Lung (tissue), 12 donors: ENCODE results near the gene OXNAD1. TPM values are rescaled to one million over a fixed set of nuclear protein-coding genes. Genes with fewer than 3 reads are reported as not detected.

Experiments
- ATAC-seq: fragments of 200-7000 bp; cut with Tn5 transposase; one replicate; pipeline ENCODE4 v1.9.1; 2020; ENCODE audit warnings: moderate number of reproducible peaks; ENCODE audit not compliant: insufficient read depth, low FRiP score
- DNase-seq, 3 donors: peaks; one replicate each; pipeline ENCODE4 v3.0.0-alpha.2; 2013 to 2017
- H3K27ac ChIP-seq, 2 donors: one replicate each; pipeline ENCODE4 v1.5.1; 2013; ENCODE audit warnings: mild to moderate bottlenecking in 2 of 2, moderate library complexity in 2 of 2, control low read depth in 1 of 2, inconsistent platforms in 1 of 2, low read depth in 1 of 2, low read length in 1 of 2
- H3K27me3 ChIP-seq, 3 donors: one replicate each; pipeline ENCODE4 v1.5.1; 2013; ENCODE audit warnings: low read length in 2 of 3; ENCODE audit not compliant: control insufficient read depth in 3 of 3, insufficient read depth in 3 of 3
- H3K36me3 ChIP-seq, 4 donors: one replicate each; pipeline ENCODE4 v1.5.1; 2013; ENCODE audit warnings: low read length in 4 of 4, mild to moderate bottlenecking in 1 of 4, moderate library complexity in 1 of 4; ENCODE audit not compliant: control insufficient read depth in 4 of 4, insufficient read depth in 4 of 4
- H3K4me1 ChIP-seq, 5 donors: one replicate each; pipeline ENCODE4 v1.5.1; 2013; ENCODE audit warnings: low read length in 5 of 5, mild to moderate bottlenecking in 2 of 5, moderate library complexity in 1 of 5; ENCODE audit not compliant: control insufficient read depth in 5 of 5, insufficient read depth in 5 of 5
- H3K4me3 ChIP-seq: one replicate; pipeline ENCODE4 v1.5.1; 2013; ENCODE audit warnings: mild to moderate bottlenecking, control low read depth, moderate library complexity
- H3K9ac ChIP-seq, 2 donors: one replicate each; pipeline ENCODE4 v1.5.1; 2013; ENCODE audit warnings: low read length in 2 of 2, control low read depth in 1 of 2; ENCODE audit not compliant: insufficient read depth in 1 of 2
- H3K9me3 ChIP-seq, 4 donors: one replicate each; pipeline ENCODE4 v1.5.1; 2013; ENCODE audit warnings: low read length in 3 of 4, mild to moderate bottlenecking in 1 of 4, moderate library complexity in 1 of 4; ENCODE audit not compliant: control insufficient read depth in 4 of 4, insufficient read depth in 3 of 4
- WGBS, 2 donors: extraction: QIAGEN DNeasy Blood & Tissue Kit; methylation state at CpG; one replicate each; pipeline ENCODE4 v1.1.7; 2013; 5-methylcytosine and 5-hydroxymethylcytosine counted together
- polyA plus RNA-seq, 2 donors: library from polyadenylated mRNA; stranded (reverse); fragments of 200-250 nt; gene quantifications; one replicate each; pipeline ENCODE4 v1.2.1, GENCODE V29; 2013
- total RNA-seq, 2 donors: library from RNA; depleted of rRNA in 1 of 2; stranded (reverse); fragments of >200 nt in 1 of 2; gene quantifications; one replicate each; pipeline ENCODE4 v1.2.1, GENCODE V29; 2014 to 2021
- TF ChIP-seq, protein P1 (sequence below): IDR thresholded peaks from 2 replicates; pipeline ENCODE4 v1.5.1; 2012; ENCODE audit warnings: mild to moderate bottlenecking; ENCODE audit errors: control extremely low read depth, extremely low read depth
- donor health status: control.
- donor health status: control.
- donor health status: Bipolar disorder and iron deficiency.
- donor health status: healthy.
- donor health status: DM: yes; HTN: yes; CAD: no.

OXNAD1 gene
- total and polyA plus RNA-seq, 4 donors, result 4.4 to 23.4 (median 9.4) TPM

DNA sequence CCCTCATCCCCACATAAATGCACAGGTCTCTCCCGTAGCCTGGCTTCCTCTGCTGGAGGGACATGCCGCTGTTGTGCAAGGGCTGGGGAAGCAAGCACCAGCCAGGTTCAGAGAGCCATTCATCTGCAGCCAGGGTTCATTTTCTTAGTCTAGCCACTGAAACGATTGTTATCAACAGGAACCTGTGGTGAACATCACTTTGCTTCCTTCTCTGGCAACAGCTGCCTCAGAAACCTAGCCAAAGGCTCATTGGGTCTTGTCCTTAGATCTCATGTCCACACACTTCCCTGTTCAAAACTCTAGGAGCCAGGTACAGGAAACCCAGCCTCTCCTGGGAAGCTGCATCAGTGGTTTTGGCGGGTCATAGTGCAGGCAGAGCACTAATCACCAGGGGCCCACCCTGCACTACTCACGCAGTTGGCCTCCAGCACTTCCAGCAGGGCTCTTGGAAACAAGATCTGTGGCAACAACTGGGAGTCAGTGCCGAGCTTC lies 47.0 kb downstream of the OXNAD1 start:
- TF ChIP-seq, protein P1, sequence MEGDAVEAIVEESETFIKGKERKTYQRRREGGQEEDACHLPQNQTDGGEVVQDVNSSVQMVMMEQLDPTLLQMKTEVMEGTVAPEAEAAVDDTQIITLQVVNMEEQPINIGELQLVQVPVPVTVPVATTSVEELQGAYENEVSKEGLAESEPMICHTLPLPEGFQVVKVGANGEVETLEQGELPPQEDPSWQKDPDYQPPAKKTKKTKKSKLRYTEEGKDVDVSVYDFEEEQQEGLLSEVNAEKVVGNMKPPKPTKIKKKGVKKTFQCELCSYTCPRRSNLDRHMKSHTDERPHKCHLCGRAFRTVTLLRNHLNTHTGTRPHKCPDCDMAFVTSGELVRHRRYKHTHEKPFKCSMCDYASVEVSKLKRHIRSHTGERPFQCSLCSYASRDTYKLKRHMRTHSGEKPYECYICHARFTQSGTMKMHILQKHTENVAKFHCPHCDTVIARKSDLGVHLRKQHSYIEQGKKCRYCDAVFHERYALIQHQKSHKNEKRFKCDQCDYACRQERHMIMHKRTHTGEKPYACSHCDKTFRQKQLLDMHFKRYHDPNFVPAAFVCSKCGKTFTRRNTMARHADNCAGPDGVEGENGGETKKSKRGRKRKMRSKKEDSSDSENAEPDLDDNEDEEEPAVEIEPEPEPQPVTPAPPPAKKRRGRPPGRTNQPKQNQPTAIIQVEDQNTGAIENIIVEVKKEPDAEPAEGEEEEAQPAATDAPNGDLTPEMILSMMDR, result no peak
- DNase-seq (no peak), ATAC-seq (peak; percentile 34)
- peaks cover 10 to 27% (median 19%) of the 10 kb centered on the region in 4 donors for H3K36me3 ChIP-seq
- no peaks in the 10 kb centered on the region for H3K9me3 ChIP-seq
- 26 to 42% methylated on average over 6 of the region's 6 CpGs for WGBS, 2 donors
- H3K4me1 ChIP-seq, result peaks cover 0 to 3% (median 0%) of the 10 kb centered on the region in 5 donors
- no peak overlapping the region for H3K4me3 ChIP-seq
- no peaks in the 10 kb centered on the region for H3K27me3 ChIP-seq
- no peak overlapping the region for H3K9ac ChIP-seq
- no peak overlapping the region for H3K27ac ChIP-seq

DNA sequence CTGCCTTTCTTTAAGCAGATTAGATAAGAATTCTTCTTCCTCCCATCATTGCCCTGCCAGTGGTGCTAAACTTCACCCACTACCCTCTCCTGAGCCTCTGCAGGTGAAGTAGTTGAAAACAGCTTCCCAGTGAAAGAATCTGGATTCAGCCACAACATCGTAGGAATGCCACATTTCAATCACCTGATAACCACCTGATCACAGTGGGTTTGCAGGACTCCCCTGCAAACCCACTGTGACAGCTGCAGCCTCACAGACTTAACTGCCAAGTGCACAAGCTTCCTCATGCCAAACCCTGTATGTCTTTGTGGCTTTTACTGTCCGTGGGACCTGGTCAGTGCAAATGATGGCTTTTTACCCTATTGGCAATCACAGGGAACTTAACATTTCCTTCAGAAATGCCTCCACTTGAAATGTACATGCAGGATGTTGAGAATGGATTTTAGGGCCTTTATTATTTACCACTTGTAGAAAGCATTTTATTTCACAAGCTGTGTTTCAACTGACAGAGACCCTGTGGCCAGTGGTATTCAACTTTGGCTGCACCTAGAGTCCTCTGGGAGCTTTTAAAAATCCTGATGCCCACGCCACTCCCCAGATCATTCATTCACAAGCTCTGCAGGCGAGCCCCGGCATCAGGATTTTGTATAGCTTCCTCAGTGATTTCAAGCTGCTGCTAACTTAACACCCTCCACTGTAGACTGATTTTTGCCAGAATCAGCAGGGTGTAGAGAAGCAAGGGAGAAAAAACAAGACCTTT lies 49.1 kb downstream of the OXNAD1 start:
- Histone ChIP-seq H3K4me1 (peaks cover 0 to 11% (median 3%) of the 10 kb centered on the region in 5 donors), H3K9ac (no peak overlapping the region), H3K27me3 (no peaks in the 10 kb centered on the region), H3K36me3 (peaks cover 10 to 28% (median 22%) of the 10 kb centered on the region in 4 donors), H3K27ac (no peak overlapping the region), H3K9me3 (no peaks in the 10 kb centered on the region), H3K4me3 (no peak overlapping the region)
- TF ChIP-seq, protein P1, result no peak
- 73 to 76% methylated on average over 5 of the region's 5 CpGs for WGBS, 2 donors
- ATAC-seq, result no peak
- no peak for DNase-seq

DNA sequence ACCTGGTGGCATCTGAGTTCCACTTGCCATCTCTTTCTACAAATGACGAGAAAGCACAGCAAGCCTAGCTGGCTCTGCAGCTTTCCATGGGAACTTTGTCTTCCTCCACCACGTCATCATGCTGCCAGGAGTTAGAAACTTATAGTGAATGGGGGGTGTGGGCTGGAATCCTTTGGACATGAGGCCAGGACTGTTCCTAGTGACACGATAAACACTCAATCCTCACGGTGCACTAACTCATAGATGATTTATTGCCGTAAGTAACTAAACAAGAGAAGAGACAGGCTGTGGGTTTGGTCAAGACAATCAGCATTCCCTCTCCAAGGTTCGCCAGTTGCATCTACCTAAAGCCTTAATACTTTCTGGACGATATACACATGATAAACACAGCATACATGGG lies 50.6 kb downstream of the OXNAD1 start:
- no peak for ATAC-seq

More for the DNA sequence above, 50.6 kb downstream of the OXNAD1 start:
- Histone ChIP-seq H3K9ac (no peak overlapping the region), H3K27me3 (no peaks in the 10 kb centered on the region), H3K9me3 (no peaks in the 10 kb centered on the region), H3K4me1 (peaks cover 0 to 12% (median 2%) of the 10 kb centered on the region in 5 donors), H3K4me3 (no peak overlapping the region), H3K27ac (no peak overlapping the region), H3K36me3 (peaks cover 10 to 28% (median 25%) of the 10 kb centered on the region in 4 donors)
- no peak for DNase-seq
- TF ChIP-seq, protein P1, result no peak
- WGBS, 2 donors, result 86% methylated on average over 7 of the region's 7 CpGs
